ENCODE measurements around the gene PTCD1. TPM values are rescaled to one million over a fixed set of nuclear protein-coding genes. Genes with fewer than 3 reads are reported as not detected.
"Not testable (repeated sequence)": the region's sequence is repeated elsewhere in the genome, so short reads cannot be mapped to it uniquely, and the experiment has no call there.

The PTCD1 gene
- total RNA-seq, 1 donor from 2014 or later: 8.4 TPM

GRCh38 chr7:99381664-99382075 is 56.9 kb downstream of the PTCD1 start:
- H3K4me3 Mint-ChIP-seq: peak overlapping the region; percentile 83

GRCh38 chr7:99380823-99381663 is 57.6 kb downstream of the PTCD1 start:
- intact Hi-C loops (cut with micrococcal nuclease): loop anchor here (1.0 to 2.0 kb wide), 5 partner anchors 12 to 702 kb away; partner anchors contain the start of genes BUD31, PDAP1 and ZNF789
- ChIA-PET POLR2A (interaction anchor here (0.5 to 10.5 kb wide), 14 partner anchors 9 to 1048 kb away, joined by 3 to 189 read pairs (median 4); partner anchors contain the start of genes ARPC1A, BUD31, PDAP1 and PTCD1), CTCF (interaction anchor here (1.7 kb wide), 1 partner anchor 15 kb away, joined by 5 read pairs; no protein-coding TSS in a partner anchor)
- H3K4me3 Mint-ChIP-seq: peak overlapping the region; percentile 83
- TF ChIP-seq, protein P1, sequence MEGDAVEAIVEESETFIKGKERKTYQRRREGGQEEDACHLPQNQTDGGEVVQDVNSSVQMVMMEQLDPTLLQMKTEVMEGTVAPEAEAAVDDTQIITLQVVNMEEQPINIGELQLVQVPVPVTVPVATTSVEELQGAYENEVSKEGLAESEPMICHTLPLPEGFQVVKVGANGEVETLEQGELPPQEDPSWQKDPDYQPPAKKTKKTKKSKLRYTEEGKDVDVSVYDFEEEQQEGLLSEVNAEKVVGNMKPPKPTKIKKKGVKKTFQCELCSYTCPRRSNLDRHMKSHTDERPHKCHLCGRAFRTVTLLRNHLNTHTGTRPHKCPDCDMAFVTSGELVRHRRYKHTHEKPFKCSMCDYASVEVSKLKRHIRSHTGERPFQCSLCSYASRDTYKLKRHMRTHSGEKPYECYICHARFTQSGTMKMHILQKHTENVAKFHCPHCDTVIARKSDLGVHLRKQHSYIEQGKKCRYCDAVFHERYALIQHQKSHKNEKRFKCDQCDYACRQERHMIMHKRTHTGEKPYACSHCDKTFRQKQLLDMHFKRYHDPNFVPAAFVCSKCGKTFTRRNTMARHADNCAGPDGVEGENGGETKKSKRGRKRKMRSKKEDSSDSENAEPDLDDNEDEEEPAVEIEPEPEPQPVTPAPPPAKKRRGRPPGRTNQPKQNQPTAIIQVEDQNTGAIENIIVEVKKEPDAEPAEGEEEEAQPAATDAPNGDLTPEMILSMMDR (IDR thresholded peaks at IDR 0.05): no peak
- H3K27me3 Mint-ChIP-seq: no peaks in the 10 kb centered on the region
- peak overlapping the region; percentile 98 for H3K27ac Mint-ChIP-seq
- H3K9me3 Mint-ChIP-seq: no peaks in the 10 kb centered on the region
- ATAC-seq (ENCODE audit: low read depth) (peak; percentile 84), DNase-seq (peak; percentile 67)
- H3K36me3 Mint-ChIP-seq (ENCODE audit: low read depth): peaks cover 46% of the 10 kb centered on the region
- H3K4me1 Mint-ChIP-seq: peaks cover 72% of the 10 kb centered on the region

More at GRCh38 chr7:99381664-99382075, 56.9 kb downstream of the PTCD1 start:
- Mint-ChIP-seq H3K36me3 (ENCODE audit: low read depth) (peaks cover 51% of the 10 kb centered on the region), H3K4me1 (peaks cover 66% of the 10 kb centered on the region), H3K9me3 (no peaks in the 10 kb centered on the region), H3K27me3 (no peaks in the 10 kb centered on the region), H3K27ac (peak overlapping the region; percentile 98)
- no peak for ATAC-seq (ENCODE audit: low read depth)
- no peak for DNase-seq
- CTCF ChIA-PET: no interaction called here
- TF ChIP-seq, protein P1 (IDR thresholded peaks at IDR 0.05): no peak
- intact Hi-C loops (cut with micrococcal nuclease): loop anchor here (1.0 to 2.0 kb wide), 4 partner anchors 12 to 701 kb away; partner anchors contain the start of genes BUD31 and PDAP1
- POLR2A ChIA-PET: interaction anchor here (0.5 to 10.5 kb wide), 7 partner anchors 11 to 1203 kb away, joined by 5 to 189 read pairs (median 7); partner anchors contain the start of genes BUD31, PDAP1 and ZCWPW1

DNA sequence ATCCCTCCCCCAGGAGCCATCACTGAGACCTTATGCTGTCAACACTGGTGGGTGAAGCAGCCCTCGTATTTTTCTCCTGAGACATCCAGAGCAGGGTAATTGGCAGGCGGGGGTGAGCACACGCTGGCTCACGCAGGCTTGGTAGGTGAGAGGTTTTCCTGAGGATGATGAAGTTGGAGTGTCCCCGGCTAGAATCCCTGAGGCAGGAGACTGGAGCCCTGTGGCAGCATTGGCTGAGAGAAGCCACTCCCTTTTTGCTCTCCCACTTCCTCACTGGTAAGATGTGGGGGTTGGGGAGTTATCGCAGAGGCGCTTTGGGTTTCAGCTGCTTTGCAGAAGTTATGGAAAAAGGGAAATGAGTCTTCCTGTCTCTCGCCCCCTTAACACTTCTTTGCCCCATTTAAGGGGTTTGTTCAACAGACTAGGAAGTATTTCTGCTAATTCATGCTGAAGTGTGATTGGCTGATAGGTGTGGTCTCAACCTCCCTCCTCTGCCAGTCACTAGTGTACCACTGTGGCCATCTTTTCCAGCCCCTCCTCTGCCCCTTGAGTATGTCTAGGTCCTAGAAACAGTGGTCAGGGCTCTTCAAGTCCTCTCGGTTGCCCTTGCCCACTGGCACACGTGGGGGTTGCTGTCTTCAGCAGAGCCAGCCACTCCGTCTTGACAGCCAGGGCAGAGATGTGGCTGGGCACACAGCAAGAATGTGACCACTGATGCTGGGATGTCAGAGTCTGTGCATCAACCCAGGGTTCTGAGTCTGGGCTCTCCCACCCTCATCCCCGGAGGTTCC is 58.4 kb downstream of the PTCD1 start:
- intact Hi-C loops (cut with micrococcal nuclease): loop anchor here (1.0 to 2.0 kb wide), 3 partner anchors 53 to 703 kb away; partner anchors contain the start of gene ZNF789
- H3K27me3 Mint-ChIP-seq: no peaks in the 10 kb centered on the region
- ChIA-PET CTCF (interaction anchor here (1.5 to 1.7 kb wide), 2 partner anchors 14 to 29 kb away, joined by 4 to 5 read pairs; partner anchors contain the start of genes BUD31 and PDAP1), POLR2A (interaction anchor here (0.5 to 10.5 kb wide), 12 partner anchors 8 to 1048 kb away, joined by 3 to 189 read pairs (median 4); partner anchors contain the start of genes ARPC1A, BUD31, PDAP1 and ZCWPW1)
- H3K9me3 Mint-ChIP-seq: no peaks in the 10 kb centered on the region
- TF ChIP-seq, protein P1 (IDR thresholded peaks at IDR 0.05): no peak
- peaks cover 44% of the 10 kb centered on the region for H3K36me3 Mint-ChIP-seq (ENCODE audit: low read depth)
- ATAC-seq (ENCODE audit: low read depth) (peak; percentile 35), DNase-seq (peak; percentile 34)
- H3K4me1 Mint-ChIP-seq: peaks cover 71% of the 10 kb centered on the region
- H3K27ac Mint-ChIP-seq: peak overlapping the region; percentile 98
- peak overlapping the region; percentile 83 for H3K4me3 Mint-ChIP-seq

GRCh38 chr7:99379693-99380031 is 58.9 kb downstream of the PTCD1 start:
- POLR2A ChIA-PET: interaction anchor here (0.5 to 10.5 kb wide), 10 partner anchors 10 to 237 kb away, joined by 3 to 189 read pairs (median 5); partner anchors contain the start of genes BUD31, PDAP1, ZKSCAN5 and ZNF394
- intact Hi-C loops (cut with micrococcal nuclease): loop anchor here (1.0 to 10.0 kb wide), 4 partner anchors 53 to 703 kb away; partner anchors contain the start of genes FAM200A, ZNF655 and ZNF789

More at GRCh38 chr7:99379693-99380031, 58.9 kb downstream of the PTCD1 start:
- not testable (repeated sequence) for H3K27me3 Mint-ChIP-seq; ATAC-seq (ENCODE audit: low read depth); H3K9me3 Mint-ChIP-seq; DNase-seq
- H3K36me3 Mint-ChIP-seq (ENCODE audit: low read depth): peaks cover 44% of the 10 kb centered on the region
- CTCF ChIA-PET: interaction anchor here (1.2 to 1.7 kb wide), 3 partner anchors 14 to 29 kb away, joined by 4 to 5 read pairs (median 4); partner anchors contain the start of genes BUD31 and PDAP1
- peak overlapping the region; percentile 98 for H3K27ac Mint-ChIP-seq
- H3K4me1 Mint-ChIP-seq: peaks cover 71% of the 10 kb centered on the region
- H3K4me3 Mint-ChIP-seq: peak overlapping the region; percentile 83
